ENCODE results near the gene CDC42EP4. TPM values are rescaled to one million over a fixed set of nuclear protein-coding genes. Genes with fewer than 3 reads are reported as not detected.
"Not testable (repeated sequence)": the region's sequence is repeated elsewhere in the genome, so short reads cannot be mapped to it uniquely, and the experiment has no call there.

Gene CDC42EP4
- total RNA-seq, 2 experiments from 2014 or later: 1.7 to 2.1 TPM

GRCh38 chr17:73312887-73313286, 1.1 kb upstream of the CDC42EP4 start:
- H3K4me1 Mint-ChIP-seq: peaks cover 12% of the 10 kb centered on the region
- H3K4me3 Mint-ChIP-seq: peak overlapping the region; percentile 38
- H3K36me3 Mint-ChIP-seq (ENCODE audit: low read depth); H3K9me3 Mint-ChIP-seq; H3K27ac Mint-ChIP-seq; DNase-seq; POLR2A ChIA-PET: not testable (repeated sequence)
- CTCF ChIA-PET: interaction anchor here (0.7 to 1.5 kb wide), 2 partner anchors 9 to 585 kb away, joined by 3 to 4 read pairs; no protein-coding TSS in a partner anchor
- H3K27me3 Mint-ChIP-seq: peaks cover 11% of the 10 kb centered on the region

GRCh38 chr17:73311428-73311780, 397 bp downstream of the CDC42EP4 start:
- DNase-seq: no peak
- ChIA-PET POLR2A (no interaction called here), CTCF (interaction anchor here (0.7 to 1.2 kb wide), 7 partner anchors 8 to 754 kb away, joined by 3 to 6 read pairs (median 4); no protein-coding TSS in a partner anchor)
- no peaks in the 10 kb centered on the region for H3K9me3 Mint-ChIP-seq
- H3K4me1 Mint-ChIP-seq: peaks cover 12% of the 10 kb centered on the region
- no peaks in the 10 kb centered on the region for H3K36me3 Mint-ChIP-seq (ENCODE audit: low read depth)
- H3K27ac Mint-ChIP-seq: peak overlapping the region; percentile 36
- peaks cover 11% of the 10 kb centered on the region for H3K27me3 Mint-ChIP-seq
- peak overlapping the region; percentile 78 for H3K4me3 Mint-ChIP-seq

GRCh38 chr17:73309727-73310596, 1.8 kb downstream of the CDC42EP4 start:
- peaks cover 11% of the 10 kb centered on the region for H3K27me3 Mint-ChIP-seq
- H3K4me1 Mint-ChIP-seq: peaks cover 14% of the 10 kb centered on the region
- ChIA-PET POLR2A (no interaction called here), CTCF (interaction anchor here (0.6 to 1.4 kb wide), 6 partner anchors 11 to 59 kb away, joined by 3 to 6 read pairs (median 4); no protein-coding TSS in a partner anchor)
- no peaks in the 10 kb centered on the region for H3K36me3 Mint-ChIP-seq (ENCODE audit: low read depth)
- H3K9me3 Mint-ChIP-seq: no peaks in the 10 kb centered on the region
- H3K4me3 Mint-ChIP-seq: peak overlapping the region; percentile 74
- H3K27ac Mint-ChIP-seq: peak overlapping the region; percentile 79
- no peak for DNase-seq

- CTCF ChIA-PET: interaction anchor here (0.6 kb wide), 1 partner anchor 28 kb away, joined by 3 read pairs; no protein-coding TSS in a partner anchor
- H3K4me3 Mint-ChIP-seq: not testable (repeated sequence)
Measured at GRCh38 chr17:73308959-73309358, 2.8 kb downstream of the CDC42EP4 start.

GRCh38 chr17:73308017-73308823, 3.6 kb downstream of the CDC42EP4 start:
- H3K27ac Mint-ChIP-seq: no peak overlapping the region
- POLR2A ChIA-PET: no interaction called here
- no peaks in the 10 kb centered on the region for H3K9me3 Mint-ChIP-seq
- no peak overlapping the region for H3K4me3 Mint-ChIP-seq
- no peak for DNase-seq
- H3K27me3 Mint-ChIP-seq: peaks cover 9% of the 10 kb centered on the region
- no peaks in the 10 kb centered on the region for H3K36me3 Mint-ChIP-seq (ENCODE audit: low read depth)
- CTCF ChIA-PET: interaction anchor here (1.5 kb wide), 1 partner anchor 17 kb away, joined by 3 read pairs; no protein-coding TSS in a partner anchor
- peaks cover 13% of the 10 kb centered on the region for H3K4me1 Mint-ChIP-seq

More at GRCh38 chr17:73308959-73309358, 2.8 kb downstream of the CDC42EP4 start:
- H3K27ac Mint-ChIP-seq; DNase-seq; H3K9me3 Mint-ChIP-seq; POLR2A ChIA-PET; H3K36me3 Mint-ChIP-seq (ENCODE audit: low read depth): not testable (repeated sequence)
- Mint-ChIP-seq H3K27me3 (peaks cover 12% of the 10 kb centered on the region), H3K4me1 (peaks cover 14% of the 10 kb centered on the region)

- CTCF ChIA-PET: interaction anchor here (0.6 to 1.5 kb wide), 3 partner anchors 14 to 617 kb away, joined by 3 to 4 read pairs (median 3); no protein-coding TSS in a partner anchor
- Mint-ChIP-seq H3K9me3 (no peaks in the 10 kb centered on the region), H3K36me3 (ENCODE audit: low read depth) (no peaks in the 10 kb centered on the region), H3K4me3 (no peak overlapping the region), H3K4me1 (peaks cover 13% of the 10 kb centered on the region), H3K27ac (no peak overlapping the region), H3K27me3 (peaks cover 8% of the 10 kb centered on the region)
- POLR2A ChIA-PET: no interaction called here
- no peak for DNase-seq
Measured at GRCh38 chr17:73307130-73307529, 4.7 kb downstream of the CDC42EP4 start.

- Mint-ChIP-seq H3K27me3 (peaks cover 8% of the 10 kb centered on the region), H3K9me3 (no peaks in the 10 kb centered on the region), H3K4me1 (peaks cover 13% of the 10 kb centered on the region), H3K4me3 (no peak overlapping the region), H3K36me3 (ENCODE audit: low read depth) (no peaks in the 10 kb centered on the region), H3K27ac (no peak overlapping the region)
- DNase-seq: no peak
- ChIA-PET POLR2A (no interaction called here), CTCF (interaction anchor here (1.5 kb wide), 1 partner anchor 14 kb away, joined by 3 read pairs; no protein-coding TSS in a partner anchor)
Measured at GRCh38 chr17:73305845-73306836, 5.7 kb downstream of the CDC42EP4 start.

GRCh38 chr17:73304971-73305812, 6.6 kb downstream of the CDC42EP4 start:
- ChIA-PET CTCF (no interaction called here), POLR2A (no interaction called here)
- no peak for DNase-seq
- Mint-ChIP-seq H3K4me3 (no peak overlapping the region), H3K4me1 (peaks cover 9% of the 10 kb centered on the region), H3K9me3 (no peaks in the 10 kb centered on the region), H3K36me3 (ENCODE audit: low read depth) (no peaks in the 10 kb centered on the region), H3K27ac (no peak overlapping the region), H3K27me3 (peaks cover 6% of the 10 kb centered on the region)

- no peak overlapping the region for H3K27ac Mint-ChIP-seq
- peaks cover 4% of the 10 kb centered on the region for H3K4me1 Mint-ChIP-seq
- H3K4me3 Mint-ChIP-seq: no peak overlapping the region
- no peaks in the 10 kb centered on the region for H3K36me3 Mint-ChIP-seq (ENCODE audit: low read depth)
- CTCF ChIA-PET: interaction anchor here (0.8 kb wide), 1 partner anchor 9 kb away, joined by 4 read pairs; no protein-coding TSS in a partner anchor
- H3K27me3 Mint-ChIP-seq: peaks cover 4% of the 10 kb centered on the region
- DNase-seq: no peak
- no peaks in the 10 kb centered on the region for H3K9me3 Mint-ChIP-seq
- POLR2A ChIA-PET: no interaction called here
Measured at GRCh38 chr17:73304438-73304837, 7.4 kb downstream of the CDC42EP4 start.

GRCh38 chr17:73302189-73302588, 9.6 kb downstream of the CDC42EP4 start:
- CTCF ChIA-PET: no interaction called here
- H3K4me3 Mint-ChIP-seq: no peak overlapping the region
- POLR2A ChIA-PET: no interaction called here
- no peak for DNase-seq
- no peaks in the 10 kb centered on the region for H3K9me3 Mint-ChIP-seq
- no peak overlapping the region for H3K27ac Mint-ChIP-seq
- H3K4me1 Mint-ChIP-seq: peaks cover 4% of the 10 kb centered on the region
- H3K36me3 Mint-ChIP-seq (ENCODE audit: low read depth): no peaks in the 10 kb centered on the region
- peaks cover 8% of the 10 kb centered on the region for H3K27me3 Mint-ChIP-seq

GRCh38 chr17:73301369-73301768, 10.4 kb downstream of the CDC42EP4 start:
- ChIA-PET CTCF (no interaction called here), POLR2A (no interaction called here)
- no peak overlapping the region for H3K27ac Mint-ChIP-seq
- no peak overlapping the region for H3K4me3 Mint-ChIP-seq
- no peaks in the 10 kb centered on the region for H3K36me3 Mint-ChIP-seq (ENCODE audit: low read depth)
- DNase-seq: no peak
- H3K27me3 Mint-ChIP-seq: peaks cover 8% of the 10 kb centered on the region
- no peaks in the 10 kb centered on the region for H3K9me3 Mint-ChIP-seq
- peaks cover 4% of the 10 kb centered on the region for H3K4me1 Mint-ChIP-seq

Data from activated CD4-positive, alpha-beta T cell treated with anti-CD3 and anti-CD28 coated beads, Interleukin-2, amount 10 ng/mL, durations not matched to agents 7 days and 5 days (primary cell).